ENCODE results near the gene LRRC37A3.

GRCh38 chr17:64950871-64951270 is 31.6 kb upstream of the LRRC37A3 start:
- TF ChIP-seq, protein P1, sequence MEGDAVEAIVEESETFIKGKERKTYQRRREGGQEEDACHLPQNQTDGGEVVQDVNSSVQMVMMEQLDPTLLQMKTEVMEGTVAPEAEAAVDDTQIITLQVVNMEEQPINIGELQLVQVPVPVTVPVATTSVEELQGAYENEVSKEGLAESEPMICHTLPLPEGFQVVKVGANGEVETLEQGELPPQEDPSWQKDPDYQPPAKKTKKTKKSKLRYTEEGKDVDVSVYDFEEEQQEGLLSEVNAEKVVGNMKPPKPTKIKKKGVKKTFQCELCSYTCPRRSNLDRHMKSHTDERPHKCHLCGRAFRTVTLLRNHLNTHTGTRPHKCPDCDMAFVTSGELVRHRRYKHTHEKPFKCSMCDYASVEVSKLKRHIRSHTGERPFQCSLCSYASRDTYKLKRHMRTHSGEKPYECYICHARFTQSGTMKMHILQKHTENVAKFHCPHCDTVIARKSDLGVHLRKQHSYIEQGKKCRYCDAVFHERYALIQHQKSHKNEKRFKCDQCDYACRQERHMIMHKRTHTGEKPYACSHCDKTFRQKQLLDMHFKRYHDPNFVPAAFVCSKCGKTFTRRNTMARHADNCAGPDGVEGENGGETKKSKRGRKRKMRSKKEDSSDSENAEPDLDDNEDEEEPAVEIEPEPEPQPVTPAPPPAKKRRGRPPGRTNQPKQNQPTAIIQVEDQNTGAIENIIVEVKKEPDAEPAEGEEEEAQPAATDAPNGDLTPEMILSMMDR (IDR thresholded peaks at IDR 0.05) = no peak
- TF ChIP-seq POLR2A (IDR thresholded peaks at IDR 0.05) = no peak
